DND-41 (cell line): ENCODE results near the gene U2AF2.

Source experiments
- EZH2 ChIP-seq: IDR thresholded peaks from 3 replicates; pipeline ENCODE4 v1.6.1; 2012; ENCODE audit warnings: borderline replicate concordance, low read depth, mild to moderate bottlenecking, moderate library complexity, low read length, inconsistent platforms; ENCODE audit not compliant: severe bottlenecking
- TF ChIP-seq, protein P1 (sequence below): IDR thresholded peaks from 2 replicates; pipeline ENCODE4 v1.5.1; 2012; ENCODE audit warnings: borderline replicate concordance, low read length, moderate library complexity, mild to moderate bottlenecking; ENCODE audit not compliant: poor library complexity, severe bottlenecking; ENCODE audit errors: extremely low read depth

DNA sequence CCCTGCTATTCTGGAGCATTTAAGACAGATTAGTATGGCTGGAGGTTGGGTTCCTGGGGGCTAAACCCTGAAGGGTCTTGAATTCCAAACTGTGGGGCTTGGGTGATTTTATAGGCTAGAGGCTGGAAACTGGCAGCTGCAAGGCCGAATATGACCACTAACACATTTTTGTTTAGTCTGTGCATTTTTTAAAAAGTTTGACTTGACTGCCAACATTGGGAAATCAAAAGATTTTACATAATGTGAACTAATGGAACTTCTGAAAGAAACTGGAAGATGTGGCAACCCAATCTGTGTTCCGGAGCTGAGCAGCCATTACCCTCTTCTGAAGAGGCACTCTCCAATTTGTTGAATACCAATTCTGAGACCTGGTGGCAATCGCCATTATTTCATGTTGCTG, 35.5 kb upstream of the U2AF2 start:
- no peak for TF ChIP-seq EZH2
- TF ChIP-seq, protein P1, sequence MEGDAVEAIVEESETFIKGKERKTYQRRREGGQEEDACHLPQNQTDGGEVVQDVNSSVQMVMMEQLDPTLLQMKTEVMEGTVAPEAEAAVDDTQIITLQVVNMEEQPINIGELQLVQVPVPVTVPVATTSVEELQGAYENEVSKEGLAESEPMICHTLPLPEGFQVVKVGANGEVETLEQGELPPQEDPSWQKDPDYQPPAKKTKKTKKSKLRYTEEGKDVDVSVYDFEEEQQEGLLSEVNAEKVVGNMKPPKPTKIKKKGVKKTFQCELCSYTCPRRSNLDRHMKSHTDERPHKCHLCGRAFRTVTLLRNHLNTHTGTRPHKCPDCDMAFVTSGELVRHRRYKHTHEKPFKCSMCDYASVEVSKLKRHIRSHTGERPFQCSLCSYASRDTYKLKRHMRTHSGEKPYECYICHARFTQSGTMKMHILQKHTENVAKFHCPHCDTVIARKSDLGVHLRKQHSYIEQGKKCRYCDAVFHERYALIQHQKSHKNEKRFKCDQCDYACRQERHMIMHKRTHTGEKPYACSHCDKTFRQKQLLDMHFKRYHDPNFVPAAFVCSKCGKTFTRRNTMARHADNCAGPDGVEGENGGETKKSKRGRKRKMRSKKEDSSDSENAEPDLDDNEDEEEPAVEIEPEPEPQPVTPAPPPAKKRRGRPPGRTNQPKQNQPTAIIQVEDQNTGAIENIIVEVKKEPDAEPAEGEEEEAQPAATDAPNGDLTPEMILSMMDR = no peak
